GM23248 (cell line): Measurements from ENCODE around the gene TRPM5. TPM values are rescaled to one million over a fixed set of nuclear protein-coding genes. Genes with fewer than 3 reads are reported as not detected.

Experiments
- DNase-seq: peaks from one replicate; pipeline ENCODE4 v3.0.0-alpha.2; 2015
- H2AFZ ChIP-seq: fragments of 200-600 bp; sonication (generic); 2 replicates; pipeline ENCODE4 v1.6.1; 2016; ENCODE audit warnings: antibody characterized with exemption
- H3F3A ChIP-seq: fragments of 200-600 bp; sonication (generic); 2 replicates; pipeline ENCODE4 v1.6.1; 2016; ENCODE audit warnings: mild to moderate bottlenecking, antibody characterized with exemption, mixed run types; ENCODE audit not compliant: insufficient read depth
- H3K27ac ChIP-seq: fragments of 200-600 bp; sonication (generic); 2 replicates; pipeline ENCODE4 v1.5.1; 2016; ENCODE audit warnings: mild to moderate bottlenecking
- H3K27me3 ChIP-seq: fragments of 200-600 bp; sonication (generic); replicated peaks from 2 replicates; pipeline ENCODE4 v1.6.1; 2016; ENCODE audit warnings: mild to moderate bottlenecking; ENCODE audit not compliant: insufficient read depth
- H3K36me3 ChIP-seq: fragments of 200-600 bp; sonication (generic); 2 replicates; pipeline ENCODE4 v1.6.1; 2016; ENCODE audit warnings: low read depth, mild to moderate bottlenecking
- H3K4me1 ChIP-seq: fragments of 200-600 bp; sonication (generic); 2 replicates; pipeline ENCODE4 v1.6.1; 2016; ENCODE audit warnings: mild to moderate bottlenecking; ENCODE audit not compliant: insufficient read depth
- H3K4me2 ChIP-seq: fragments of 200-600 bp; sonication (generic); one replicate; pipeline ENCODE4 v1.6.1; 2016; ENCODE audit warnings: mild to moderate bottlenecking; ENCODE audit not compliant: unreplicated experiment
- H3K4me3 ChIP-seq: fragments of 200-600 bp; sonication (generic); 2 replicates; pipeline ENCODE4 v1.5.1; 2016; ENCODE audit warnings: mild to moderate bottlenecking
- H3K79me2 ChIP-seq: fragments of 200-600 bp; sonication (generic); 2 replicates; pipeline ENCODE4 v1.6.1; 2016; ENCODE audit warnings: mild to moderate bottlenecking; ENCODE audit not compliant: insufficient read depth
- H3K9ac ChIP-seq: fragments of 200-600 bp; sonication (generic); 2 replicates; pipeline ENCODE4 v1.6.1; 2016; ENCODE audit warnings: mild to moderate bottlenecking
- H3K9me2 ChIP-seq: fragments of 200-600 bp; sonication (generic); 2 replicates; pipeline ENCODE4 v1.6.1; 2016; ENCODE audit warnings: mixed run types, mild to moderate bottlenecking, moderate library complexity; ENCODE audit not compliant: insufficient read depth
- H3K9me3 ChIP-seq: fragments of 200-600 bp; sonication (generic); one replicate; pipeline ENCODE4 v1.6.1; 2017; ENCODE audit warnings: low read depth
- H4K20me1 ChIP-seq: fragments of 200-600 bp; sonication (generic); 2 replicates; pipeline ENCODE4 v1.6.0; 2016; ENCODE audit not compliant: insufficient read depth
- EZH2 ChIP-seq: fragments of 200-600 bp; sonication (generic); IDR thresholded peaks from 2 replicates; pipeline ENCODE4 v1.6.1; 2018; ENCODE audit warnings: antibody characterized with exemption, mild to moderate bottlenecking; ENCODE audit not compliant: insufficient read depth, poor library complexity, severe bottlenecking
- EZH2phosphoT487 ChIP-seq: fragments of 200-600 bp; sonication (generic); IDR thresholded peaks from 2 replicates; pipeline ENCODE4 v1.6.1; 2018; ENCODE audit warnings: antibody characterized with exemption, moderate library complexity, mild to moderate bottlenecking, low read depth; ENCODE audit not compliant: insufficient read depth
- WGBS, 2 experiments: methylation state at CpG; one replicate each; pipeline ENCODE4 v1.1.6; 2015 to 2017; ENCODE audit warnings: low lambda C conversion rate in 2 of 2, low coverage in 1 of 2; ENCODE audit errors: missing lambda C conversion rate in 2 of 2; 5-methylcytosine and 5-hydroxymethylcytosine counted together
- in situ Hi-C: fragments of 300-500 bp; cut with MboI; formaldehyde crosslinking; loops from 2 replicates; pipeline ENCODE4 v1.15.0; 2020
- polyA plus RNA-seq: library from polyadenylated mRNA; unstranded; fragments of >200 nt; fragmentation: Nextera tagmentation; extraction: Ambion mirVana; gene quantifications from 2 replicates; pipeline ENCODE4 v1.2.1, GENCODE V29; 2016
- total RNA-seq: library from RNA; depleted of rRNA; stranded (reverse); fragments of >200 nt; shearing (Covaris generic); gene quantifications from 2 replicates; pipeline ENCODE4 v1.2.3, GENCODE V29; 2014

TRPM5 gene
- total and polyA plus RNA-seq, 2 experiments from 2014 or later, result not detected

GRCh38 chr11:2466069-2466801, 21.9 kb upstream of the TRPM5 start:
- H3K79me2 ChIP-seq, result no peaks in the 10 kb centered on the region
- no peak for DNase-seq
- peaks cover 4% of the 10 kb centered on the region for H3K27me3 ChIP-seq
- no peak overlapping the region for H2AFZ ChIP-seq
- no peak overlapping the region for H3K4me3 ChIP-seq
- TF ChIP-seq EZH2, result no peak
- no peak for TF ChIP-seq EZH2phosphoT487
- in situ Hi-C loops, result no loop called here
- no peaks in the 10 kb centered on the region for H3K4me1 ChIP-seq
- no peaks in the 10 kb centered on the region for H3K9me3 ChIP-seq
- H3F3A ChIP-seq, result no peaks in the 10 kb centered on the region
- no peaks in the 10 kb centered on the region for H3K9me2 ChIP-seq
- H4K20me1 ChIP-seq, result no peaks in the 10 kb centered on the region
- no peak overlapping the region for H3K27ac ChIP-seq
- H3K9ac ChIP-seq, result no peak overlapping the region
- 47 to 48% methylated on average over 9 of the region's 9 CpGs for WGBS, 2 experiments
- no peaks in the 10 kb centered on the region for H3K36me3 ChIP-seq
- no peak overlapping the region for H3K4me2 ChIP-seq

- in situ Hi-C loops, result no loop called here
- TF ChIP-seq EZH2phosphoT487, result no peak
- no peak for TF ChIP-seq EZH2
- Histone ChIP-seq H3K9ac (no peak overlapping the region), H2AFZ (no peak overlapping the region), H3K27me3 (peaks cover 4% of the 10 kb centered on the region), H3K4me1 (no peaks in the 10 kb centered on the region), H3K9me3 (no peaks in the 10 kb centered on the region), H3K4me3 (no peak overlapping the region), H3K79me2 (no peaks in the 10 kb centered on the region), H3K36me3 (no peaks in the 10 kb centered on the region), H3F3A (no peaks in the 10 kb centered on the region), H3K27ac (no peak overlapping the region), H3K4me2 (no peak overlapping the region), H3K9me2 (no peaks in the 10 kb centered on the region), H4K20me1 (no peaks in the 10 kb centered on the region)
- 47 to 56% methylated on average over 17 to 20 of the region's 20 CpGs for WGBS, 2 experiments
- DNase-seq, result no peak
Observed at GRCh38 chr11:2465202-2466068, 21.1 kb upstream of the TRPM5 start.

DNA sequence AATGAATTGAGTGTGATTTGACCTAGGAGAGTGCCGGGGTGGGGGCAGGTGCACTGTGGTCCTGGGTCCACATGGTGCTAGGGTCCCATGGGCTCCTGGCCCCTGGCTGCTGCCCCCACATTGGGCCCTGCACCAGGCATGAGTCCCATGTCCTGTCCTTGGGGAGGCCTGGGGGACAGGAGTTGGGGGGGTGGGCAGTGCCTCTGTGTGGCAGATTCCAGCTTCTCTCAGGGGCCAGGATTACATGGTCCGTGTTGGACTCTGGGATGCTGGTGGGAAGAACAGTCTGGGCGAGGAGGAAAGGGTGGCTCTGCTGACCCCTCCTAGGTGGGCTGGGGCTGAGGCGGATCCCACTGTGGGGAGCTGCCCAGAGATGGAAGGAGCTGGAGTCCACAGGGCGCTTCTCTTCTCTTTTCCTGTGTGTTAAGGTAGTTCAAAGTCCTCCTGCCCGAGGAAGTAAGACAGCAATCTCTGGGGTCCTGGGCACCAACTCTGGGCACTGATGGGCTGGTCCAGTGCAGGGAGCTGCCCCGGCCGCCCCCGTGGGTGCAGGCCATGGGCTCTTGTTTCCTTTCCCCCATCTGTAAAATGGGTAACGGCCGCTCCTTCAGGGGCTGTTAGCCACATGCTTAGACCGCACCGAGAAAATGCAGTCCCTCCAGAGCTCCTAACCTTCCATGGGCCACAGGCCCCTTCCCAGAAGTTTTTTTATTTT, 20.3 kb upstream of the TRPM5 start:
- in situ Hi-C loops, result no loop called here
- Histone ChIP-seq H2AFZ (no peak overlapping the region), H3K9me2 (no peaks in the 10 kb centered on the region), H3K4me2 (no peak overlapping the region), H3K79me2 (no peaks in the 10 kb centered on the region), H3K4me3 (no peak overlapping the region), H3K27me3 (peaks cover 4% of the 10 kb centered on the region), H3K9me3 (no peaks in the 10 kb centered on the region), H4K20me1 (no peaks in the 10 kb centered on the region), H3K4me1 (no peaks in the 10 kb centered on the region), H3K9ac (no peak overlapping the region), H3F3A (no peaks in the 10 kb centered on the region), H3K36me3 (no peaks in the 10 kb centered on the region), H3K27ac (no peak overlapping the region)
- no peak for DNase-seq
- no peak for TF ChIP-seq EZH2phosphoT487
- 46 to 56% methylated on average over 11 to 13 of the region's 13 CpGs for WGBS, 2 experiments

DNA sequence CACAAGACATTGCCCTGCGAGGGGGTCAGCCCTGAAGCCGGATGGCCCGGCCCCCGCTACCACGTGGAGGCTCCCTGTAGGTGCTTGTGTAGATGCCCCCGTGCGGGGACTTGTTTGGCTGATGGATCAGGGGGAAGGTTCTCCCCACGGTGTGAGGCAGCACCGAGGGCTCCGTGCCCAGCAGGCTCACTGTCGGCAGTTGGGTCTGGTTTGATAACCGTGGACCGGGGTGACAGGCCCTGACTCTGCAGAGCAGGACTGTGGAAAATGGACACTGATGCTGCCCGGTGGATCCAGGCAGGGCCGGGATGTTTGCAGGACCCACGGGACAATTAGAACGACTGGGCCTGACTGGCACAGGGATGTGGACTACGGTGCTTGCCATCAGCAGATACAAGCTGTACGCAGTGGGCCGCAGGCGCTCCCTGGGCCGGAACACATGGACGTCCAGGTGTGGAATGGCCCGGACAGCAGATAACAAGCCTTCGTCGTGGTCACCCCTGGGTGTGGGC, 19.5 kb upstream of the TRPM5 start:
- Histone ChIP-seq H2AFZ (no peak overlapping the region), H3F3A (no peaks in the 10 kb centered on the region), H4K20me1 (no peaks in the 10 kb centered on the region), H3K9me2 (no peaks in the 10 kb centered on the region), H3K9me3 (no peaks in the 10 kb centered on the region), H3K4me3 (no peak overlapping the region), H3K4me2 (no peak overlapping the region), H3K27me3 (peaks cover 4% of the 10 kb centered on the region), H3K79me2 (no peaks in the 10 kb centered on the region), H3K9ac (no peak overlapping the region), H3K27ac (no peak overlapping the region), H3K36me3 (no peaks in the 10 kb centered on the region), H3K4me1 (no peaks in the 10 kb centered on the region)
- TF ChIP-seq EZH2, result no peak
- no peak for TF ChIP-seq EZH2phosphoT487
- no peak for DNase-seq
- in situ Hi-C loops, result no loop called here
- 60 to 64% methylated on average over 26 of the region's 26 CpGs for WGBS, 2 experiments
